Choroid plexus epithelial cell (primary cell): ENCODE measurements around the gene TANC1.

Experiments used
- DNase-seq: peaks from one replicate; pipeline ENCODE4 v3.0.0-alpha.2; 2010; ENCODE audit warnings: low read depth
- H3K4me3 ChIP-seq: 2 replicates; pipeline ENCODE4 v1.5.1; 2011; ENCODE audit warnings: low read depth, mild to moderate bottlenecking, control low read depth, low read length, moderate library complexity
- CTCF ChIP-seq: conservative IDR thresholded peaks from 2 replicates; pipeline ENCODE4 v1.5.1; 2011; ENCODE audit warnings: low read depth, mild to moderate bottlenecking, control low read depth, inconsistent platforms, low read length, moderate library complexity

The TANC1 gene

DNA sequence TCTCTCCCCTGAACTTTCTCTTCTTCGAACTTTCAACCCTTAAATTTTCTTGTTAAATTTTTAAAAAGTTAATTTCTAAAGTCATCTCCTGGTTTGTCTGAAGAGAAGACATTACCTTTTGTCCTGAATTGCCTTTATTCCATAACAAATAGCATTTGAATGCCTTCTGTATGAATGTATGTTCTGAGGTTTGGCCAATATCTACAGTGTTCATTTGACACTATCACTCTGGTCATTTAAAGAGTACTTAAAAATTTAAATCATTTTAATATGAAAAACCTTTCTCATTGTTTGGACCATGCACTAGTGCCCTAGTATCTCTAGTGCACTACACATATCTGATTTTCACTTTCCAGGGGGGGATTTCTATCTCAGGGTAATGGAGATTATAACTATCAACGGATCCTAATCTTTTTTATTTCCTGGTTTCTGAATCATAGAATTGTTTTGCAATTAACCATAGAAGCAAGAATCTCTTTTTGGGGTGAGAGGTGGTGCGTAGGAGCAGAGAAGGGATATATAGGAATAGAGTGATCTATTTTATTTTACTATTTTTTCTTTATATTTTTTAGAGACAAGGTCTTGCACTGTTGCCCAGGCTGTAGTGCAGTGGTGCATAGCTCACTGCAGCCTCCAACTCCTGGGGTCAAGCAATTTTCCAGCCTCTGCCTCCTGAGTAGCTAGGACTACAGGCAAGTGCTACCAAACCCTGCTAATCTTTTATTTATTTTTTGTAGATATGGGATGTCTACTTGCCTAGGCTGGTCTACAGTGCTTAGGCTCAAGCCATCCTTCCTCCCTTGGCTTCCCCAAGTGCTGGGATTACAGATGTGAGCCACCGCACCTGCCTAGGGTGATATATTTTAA, 25.5 kb downstream of the TANC1 start:
- no peak overlapping the region for H3K4me3 ChIP-seq
- no peak for TF ChIP-seq CTCF
- DNase-seq, result no peak

DNA sequence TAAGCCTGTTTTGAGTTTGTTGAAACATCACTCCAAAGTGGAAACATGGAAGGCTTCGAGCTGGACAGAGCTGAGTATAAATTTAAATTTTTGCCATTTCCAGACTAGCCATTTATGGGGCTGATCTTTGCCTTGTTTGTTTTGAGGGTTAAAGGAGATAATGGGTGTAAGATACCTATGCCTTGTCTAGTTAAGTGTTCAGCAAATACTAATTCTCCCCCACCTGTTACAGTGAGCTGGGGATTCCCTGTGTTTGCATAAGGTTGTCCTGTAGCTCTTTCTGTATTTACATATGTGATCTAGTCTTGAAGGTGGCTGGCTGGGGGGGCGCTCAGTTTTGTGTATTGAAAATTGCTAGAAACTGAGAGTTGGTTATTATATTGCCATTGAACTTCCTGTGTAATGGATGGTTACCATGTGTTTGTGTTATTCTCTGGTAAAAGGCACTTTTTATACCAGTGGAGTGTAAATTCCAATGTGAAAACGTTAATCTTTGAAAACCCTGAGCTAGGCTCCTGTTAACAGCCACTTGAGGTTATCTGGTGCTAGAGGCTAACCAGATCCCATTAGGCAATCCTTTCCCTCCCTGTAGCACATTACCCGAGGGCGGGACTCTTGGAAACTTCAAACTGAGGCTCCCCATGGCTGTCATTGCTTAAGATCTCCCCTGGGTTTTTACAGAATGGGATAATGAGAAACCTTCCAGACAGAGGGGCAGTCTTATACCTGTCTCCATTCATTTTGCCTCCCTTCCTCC, 26.7 kb downstream of the TANC1 start:
- no peak for TF ChIP-seq CTCF
- peak; percentile 23 for DNase-seq
- no peak overlapping the region for H3K4me3 ChIP-seq

DNA sequence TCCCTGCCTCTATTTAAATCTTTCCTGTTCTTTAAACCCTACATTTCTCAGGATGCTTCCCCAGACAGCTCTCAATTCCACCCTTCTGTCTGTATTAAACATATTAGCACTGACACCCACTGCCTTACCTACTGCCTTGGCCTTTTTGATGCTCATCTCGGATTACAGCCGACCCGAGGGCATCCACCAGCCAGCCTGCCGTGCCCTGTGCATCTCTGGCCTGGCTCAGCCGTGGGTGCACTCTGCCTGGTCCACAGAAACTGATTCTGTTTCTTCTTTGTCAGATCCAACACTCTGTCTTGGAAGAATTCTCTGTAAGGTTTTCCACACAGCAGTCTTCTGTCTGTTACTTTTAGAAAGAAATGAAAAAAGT, 27.2 kb downstream of the TANC1 start:
- no peak for DNase-seq
- TF ChIP-seq CTCF, result no peak
- H3K4me3 ChIP-seq, result no peak overlapping the region

DNA sequence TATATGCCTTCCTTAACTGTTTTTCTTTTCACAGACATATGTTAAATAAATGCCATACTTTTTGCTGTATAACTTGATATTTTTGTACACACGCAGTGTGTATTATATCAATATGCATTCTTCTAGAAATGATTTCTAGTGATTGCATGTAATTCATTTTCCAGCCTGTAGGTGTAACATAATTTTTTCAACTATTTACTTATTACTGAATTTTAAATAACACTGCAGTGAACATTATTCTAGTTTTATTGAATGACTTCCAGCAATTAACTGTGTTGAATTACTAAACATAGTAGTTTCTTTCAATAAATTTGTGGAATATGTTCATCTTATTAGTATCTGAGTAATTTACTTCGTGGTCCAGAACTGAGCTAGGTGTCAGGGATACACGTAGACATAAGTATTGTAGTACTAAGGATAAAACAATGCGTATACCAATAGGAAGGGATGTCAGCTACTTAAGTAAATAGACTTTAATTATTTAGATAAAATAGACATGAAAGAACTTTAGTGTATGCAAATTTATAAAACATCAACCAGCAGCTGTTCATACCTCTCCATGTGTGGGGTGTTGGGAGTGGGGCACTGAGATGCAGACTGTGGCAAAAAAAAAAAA, 28.0 kb downstream of the TANC1 start:
- no peak for TF ChIP-seq CTCF
- H3K4me3 ChIP-seq, result no peak overlapping the region

GRCh38 chr2:158997037-158997790, 28.8 kb downstream of the TANC1 start:
- DNase-seq, result peak; percentile 37
- no peak for TF ChIP-seq CTCF
- no peak overlapping the region for H3K4me3 ChIP-seq

More for the DNA sequence above, 28.0 kb downstream of the TANC1 start:
- DNase-seq, result no peak

DNA sequence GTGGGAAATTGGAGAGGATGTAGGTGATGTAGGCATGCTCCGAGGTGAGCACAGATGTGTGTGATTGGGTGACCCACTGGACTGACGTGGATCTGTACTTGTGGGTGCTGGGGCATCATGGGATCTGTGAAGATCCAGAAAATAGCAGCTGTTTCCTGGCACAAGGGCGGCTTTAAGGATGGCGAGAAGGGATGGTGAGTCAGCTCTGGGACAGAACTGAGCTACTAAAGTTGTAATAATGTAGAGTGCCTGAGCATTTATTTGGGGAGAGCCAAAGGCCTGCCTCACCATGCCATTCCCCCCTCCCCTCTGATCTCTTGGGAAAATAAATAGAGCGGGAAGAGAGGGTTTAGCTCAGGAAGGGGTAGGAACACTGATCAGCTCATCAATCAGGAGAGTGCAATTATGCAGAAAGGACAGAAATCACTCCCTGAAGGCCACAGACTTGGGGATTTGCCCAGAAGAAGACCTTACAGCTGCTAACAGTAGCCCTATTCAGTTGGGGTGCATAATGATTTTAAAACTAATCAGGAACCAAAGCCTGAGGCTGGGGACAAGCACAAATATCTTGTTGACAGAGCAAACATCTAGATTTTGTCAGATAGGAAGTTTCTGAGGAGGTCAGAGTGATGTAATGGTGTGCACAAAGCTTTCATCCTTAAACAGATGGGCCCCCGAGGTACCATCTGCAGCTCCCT, 30.3 kb downstream of the TANC1 start:
- DNase-seq, result peak; percentile 23
- TF ChIP-seq CTCF, result no peak
- no peak overlapping the region for H3K4me3 ChIP-seq
